Activated CD8-positive, alpha-beta memory T cell treated with anti-CD3 and anti-CD28 coated beads, Interleukin-2, amount 10 ng/mL, durations not matched to agents 7 days and 5 days (primary cell): ENCODE data around the gene FAM149B1. TPM values are rescaled to one million over a fixed set of nuclear protein-coding genes. Genes with fewer than 3 reads are reported as not detected.
"Not testable (repeated sequence)": the region's sequence is repeated elsewhere in the genome, so short reads cannot be mapped to it uniquely, and the experiment has no call there.

Experiments used
- ATAC-seq: fragments of 150-1000 bp; cut with Tn5 transposase; one replicate; pipeline ENCODE4 v1.10.0; 2021; ENCODE audit warnings: moderate library complexity
- CTCF ChIA-PET: fragments of 350-600 bp; sonication (Branson Sonifier 250); formaldehyde crosslinking; loops from one replicate; lab custom pipeline; 2021; ENCODE audit warnings: antibody characterized with exemption; lab: Charles Lee
- DNase-seq: peaks from one replicate; pipeline ENCODE4 v3.0.0-alpha.2; 2020
- H3K27ac Mint-ChIP-seq: one replicate; pipeline ENCODE4 v1.8.0; 2021; ENCODE audit warnings: mild to moderate bottlenecking, mixed read lengths
- H3K27me3 Mint-ChIP-seq: one replicate; pipeline ENCODE4 v1.8.0; 2021; ENCODE audit warnings: mixed read lengths
- H3K36me3 Mint-ChIP-seq: one replicate; pipeline ENCODE4 v1.8.0; 2021; ENCODE audit warnings: mild to moderate bottlenecking, mixed read lengths
- H3K4me1 Mint-ChIP-seq: one replicate; pipeline ENCODE4 v1.8.0; 2021; ENCODE audit warnings: mixed read lengths
- H3K4me3 Mint-ChIP-seq: one replicate; pipeline ENCODE4 v1.8.0; 2021; ENCODE audit warnings: mild to moderate bottlenecking, moderate library complexity, mixed read lengths
- H3K9me3 Mint-ChIP-seq: one replicate; pipeline ENCODE4 v1.8.0; 2022; ENCODE audit warnings: low read depth, mixed read lengths
- total RNA-seq, 2 experiments: library from RNA; stranded (reverse); gene quantifications; one replicate each; pipeline ENCODE4 v1.2.3, GENCODE V29; 2021

FAM149B1 gene
- total RNA-seq, 2 experiments from 2014 or later, result 13.4 to 14.7 TPM

DNA sequence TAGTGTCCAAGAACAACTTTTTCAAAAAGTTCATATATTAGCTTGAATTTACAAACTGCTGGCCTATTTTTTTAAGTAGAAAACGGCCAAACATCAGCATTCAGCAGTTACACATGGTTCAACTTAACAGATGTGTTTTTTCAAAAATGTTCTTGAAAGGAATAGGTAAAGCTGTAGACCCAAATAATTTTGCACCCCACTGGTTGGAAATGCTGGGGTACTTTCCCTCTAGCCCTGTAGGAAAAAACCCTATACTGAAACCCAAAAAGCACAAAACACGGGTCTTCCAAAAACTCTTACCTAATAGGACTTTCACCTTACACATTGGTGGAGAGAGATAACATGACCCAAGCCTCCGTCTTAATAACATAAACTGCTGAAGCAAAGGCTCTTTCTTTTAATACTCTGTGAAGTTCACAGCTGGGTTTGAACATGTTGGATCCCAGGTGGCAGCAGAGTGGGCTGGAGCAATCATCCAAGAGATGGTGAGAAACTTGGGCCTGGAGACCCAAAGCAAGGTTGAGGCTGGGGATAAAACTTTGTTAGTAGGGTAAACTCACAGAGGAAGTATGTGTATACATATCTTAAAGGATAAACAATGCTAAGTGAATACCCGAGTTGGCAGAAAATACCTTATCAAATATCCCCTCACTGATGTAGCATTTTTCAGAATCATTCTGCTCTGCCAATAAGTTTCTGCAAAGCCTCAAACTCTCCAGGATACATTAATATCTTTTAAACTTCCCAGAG, 79.8 kb downstream of the FAM149B1 start:
- no peak for DNase-seq
- peak overlapping the region; percentile 96 for H3K4me3 Mint-ChIP-seq
- no peaks in the 10 kb centered on the region for H3K27me3 Mint-ChIP-seq
- peaks cover 69% of the 10 kb centered on the region for H3K36me3 Mint-ChIP-seq
- no peak for ATAC-seq
- peaks cover 62% of the 10 kb centered on the region for H3K4me1 Mint-ChIP-seq
- H3K27ac Mint-ChIP-seq, result peak overlapping the region; percentile 96
- CTCF ChIA-PET, result interaction anchor here (0.9 to 2.2 kb wide), 6 partner anchors 8 to 396 kb away, joined by 3 to 12 read pairs (median 6); partner anchors contain the start of gene P4HA1
- no peaks in the 10 kb centered on the region for H3K9me3 Mint-ChIP-seq

DNA sequence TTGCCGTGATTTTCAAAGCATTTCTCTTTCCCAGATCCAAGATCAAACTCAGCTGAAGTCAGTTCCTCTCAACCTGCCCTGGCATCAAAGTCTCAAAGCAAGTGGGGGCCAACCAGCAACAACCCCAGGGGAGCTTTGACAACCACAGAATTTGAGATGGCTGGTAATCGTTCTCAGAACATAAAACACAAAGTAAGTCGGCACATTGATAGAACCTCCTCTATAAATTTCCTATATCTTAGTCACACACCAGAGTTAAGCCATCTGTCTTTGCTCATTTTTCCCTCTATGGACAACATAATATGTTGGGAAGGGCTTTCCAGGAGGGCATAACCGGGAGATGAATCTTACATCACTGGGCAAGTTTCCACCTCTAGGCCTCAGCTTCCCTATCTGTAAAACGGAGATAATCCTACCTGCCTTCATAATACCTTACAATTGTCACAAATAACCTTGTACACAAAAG, 80.4 kb downstream of the FAM149B1 start:
- no peaks in the 10 kb centered on the region for H3K27me3 Mint-ChIP-seq
- ATAC-seq, result no peak
- peak overlapping the region; percentile 96 for H3K27ac Mint-ChIP-seq
- peaks cover 59% of the 10 kb centered on the region for H3K4me1 Mint-ChIP-seq
- CTCF ChIA-PET, result no interaction called here
- H3K36me3 Mint-ChIP-seq, result peaks cover 63% of the 10 kb centered on the region
- no peaks in the 10 kb centered on the region for H3K9me3 Mint-ChIP-seq
- peak overlapping the region; percentile 96 for H3K4me3 Mint-ChIP-seq
- no peak for DNase-seq

DNA sequence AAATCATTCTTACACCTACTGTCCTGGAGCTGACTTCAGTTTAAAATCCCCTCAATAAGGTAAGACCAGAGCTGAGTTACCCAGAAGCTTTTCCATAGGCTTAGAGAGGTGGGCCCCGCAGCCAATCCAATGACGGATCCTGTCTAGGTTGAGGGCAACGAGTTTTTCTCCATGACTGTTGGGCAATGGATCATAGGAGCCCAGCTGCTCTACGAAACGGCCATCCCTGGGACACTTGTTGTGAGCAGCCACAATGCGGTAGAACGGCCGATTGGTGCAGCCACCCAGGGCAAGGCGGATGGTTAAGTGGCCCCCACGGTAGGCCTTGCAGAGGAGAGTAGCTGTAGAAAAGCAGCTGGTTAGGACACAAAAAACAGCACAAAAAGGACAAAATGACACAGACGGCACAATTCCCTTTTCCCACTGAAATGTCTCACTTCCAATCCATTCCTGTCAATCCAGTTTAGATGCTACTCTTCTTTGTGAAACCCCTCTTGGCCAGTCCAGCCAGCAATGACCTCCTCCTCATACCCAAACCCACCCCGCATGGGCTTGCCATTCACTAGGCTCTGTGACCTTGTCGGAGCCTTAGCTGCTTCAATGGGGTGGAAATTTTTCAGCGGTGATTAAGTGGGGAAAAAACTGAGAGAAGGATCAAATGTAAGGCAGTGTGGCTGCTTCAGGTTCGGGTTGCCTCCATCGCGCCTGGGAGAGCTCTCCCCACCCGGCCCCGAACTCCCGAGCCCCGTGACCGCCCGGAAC, 83.9 kb downstream of the FAM149B1 start:
- DNase-seq (peak; percentile 45), ATAC-seq (peak; percentile 78)
- no peaks in the 10 kb centered on the region for H3K27me3 Mint-ChIP-seq
- no peaks in the 10 kb centered on the region for H3K9me3 Mint-ChIP-seq
- peak overlapping the region; percentile 94 for H3K27ac Mint-ChIP-seq
- peak overlapping the region; percentile 100 for H3K4me3 Mint-ChIP-seq
- peaks cover 31% of the 10 kb centered on the region for H3K36me3 Mint-ChIP-seq
- peaks cover 41% of the 10 kb centered on the region for H3K4me1 Mint-ChIP-seq
- CTCF ChIA-PET, result interaction anchor here (0.9 to 3.5 kb wide), 6 partner anchors 9 to 392 kb away, joined by 3 to 21 read pairs (median 4); partner anchors contain the start of gene P4HA1

DNA sequence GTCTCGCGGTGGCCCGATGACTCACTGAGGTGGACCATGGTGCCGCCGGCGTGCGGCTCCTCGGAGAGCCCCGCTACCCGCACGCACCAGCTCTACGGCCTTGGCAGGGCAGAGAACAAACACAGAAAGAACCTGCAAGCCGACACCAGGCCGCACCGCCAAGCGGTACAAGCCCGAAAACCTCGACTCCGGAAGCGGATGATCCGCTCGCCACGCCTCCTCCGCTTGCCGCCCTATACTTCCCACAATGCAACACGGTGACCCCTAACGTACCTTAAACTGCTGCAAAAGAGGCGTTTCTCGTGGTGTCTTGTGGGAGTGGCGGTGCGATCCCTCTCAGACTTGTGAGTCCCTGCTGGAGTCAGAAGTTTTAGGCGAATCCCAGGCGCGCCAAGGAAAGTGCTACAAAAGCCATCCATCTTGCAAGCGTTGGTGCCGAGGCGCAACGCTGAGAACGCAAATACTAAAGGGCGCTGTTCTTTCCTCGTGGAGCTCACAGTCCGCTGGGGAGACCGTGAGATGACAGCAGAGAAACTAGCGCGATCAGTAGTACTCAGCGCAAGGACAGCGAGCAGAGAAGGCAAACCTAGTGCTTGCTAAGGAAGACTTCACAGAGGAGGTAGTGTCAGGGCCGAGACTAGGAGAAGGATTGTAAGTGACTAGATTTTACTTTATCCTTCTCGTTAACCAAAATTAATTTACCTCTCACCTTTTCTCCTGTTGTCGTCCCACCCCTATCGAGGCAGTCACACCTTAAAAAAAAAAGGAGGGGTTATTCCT, 84.7 kb downstream of the FAM149B1 start, which contains the start of gene MRPS16:
MRPS16 (minus strand) TSS at position 200 of the 780 bp plus-strand sequence; CDS start at position 38, 162 bp downstream.
- peaks cover 40% of the 10 kb centered on the region for H3K4me1 Mint-ChIP-seq
- CTCF ChIA-PET, result interaction anchor here (0.9 to 3.5 kb wide), 7 partner anchors 8 to 392 kb away, joined by 3 to 21 read pairs (median 3); partner anchors contain the start of gene P4HA1
- ATAC-seq, result peak; percentile 91

DNA sequence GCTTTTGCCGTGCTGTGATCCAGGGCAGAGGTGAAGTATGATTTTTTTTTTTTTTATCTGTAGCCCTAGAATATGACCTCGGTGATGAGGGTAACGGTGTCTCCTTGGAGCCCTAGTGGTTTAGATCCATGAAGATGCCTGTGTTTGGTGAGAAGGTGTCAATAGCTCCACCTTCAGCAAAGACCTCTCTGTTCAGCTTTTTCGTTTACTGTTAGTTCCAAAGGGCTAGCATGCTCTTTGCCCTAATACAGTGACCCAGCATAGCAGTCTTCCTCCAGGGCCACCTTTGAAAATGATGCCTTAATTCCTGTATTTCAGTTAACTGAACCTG, 85.3 kb downstream of the FAM149B1 start:
- CTCF ChIA-PET, result interaction anchor here (0.7 to 3.5 kb wide), 5 partner anchors 11 to 391 kb away, joined by 3 to 21 read pairs (median 4); partner anchors contain the start of gene P4HA1
- Mint-ChIP-seq H3K4me3 (peak overlapping the region; percentile 100), H3K4me1 (peaks cover 35% of the 10 kb centered on the region), H3K9me3 (no peaks in the 10 kb centered on the region), H3K27ac (peak overlapping the region; percentile 94), H3K36me3 (peaks cover 30% of the 10 kb centered on the region), H3K27me3 (no peaks in the 10 kb centered on the region)
- ATAC-seq (no peak), DNase-seq (no peak)

More for the DNA sequence above, 84.7 kb downstream of the FAM149B1 start, which contains the start of gene MRPS16:
- Mint-ChIP-seq H3K4me3 (peak within 1 kb of the TSS; percentile 100), H3K27me3 (no peaks in the 10 kb centered on the region), H3K9me3 (no peaks in the 10 kb centered on the region), H3K36me3 (peaks cover 31% of the 10 kb centered on the region), H3K27ac (peak within 1 kb of the TSS; percentile 94)
- DNase-seq, result peak; percentile 96

DNA sequence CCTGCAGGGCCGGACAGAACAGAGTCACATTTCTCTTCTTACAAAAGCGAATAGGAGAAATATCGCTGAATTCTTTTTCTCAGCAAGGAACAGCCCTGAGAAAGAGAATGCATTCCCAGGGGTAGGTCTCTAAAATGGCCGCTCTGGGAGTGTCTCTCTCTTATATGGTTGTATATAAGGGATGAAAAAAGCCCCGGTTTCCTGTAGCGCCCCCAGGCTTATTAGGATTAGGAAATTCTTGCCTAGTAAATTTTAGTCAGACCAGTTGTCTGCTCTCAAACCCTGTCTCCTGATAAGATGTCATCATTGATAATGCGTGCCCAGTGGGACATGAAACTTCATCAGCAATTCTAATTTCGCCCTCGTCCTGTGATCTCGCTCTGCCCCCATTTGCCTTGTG, 90.7 kb downstream of the FAM149B1 start:
- ATAC-seq, H3K27ac Mint-ChIP-seq, H3K36me3 Mint-ChIP-seq, H3K4me1 Mint-ChIP-seq, H3K4me3 Mint-ChIP-seq, CTCF ChIA-PET, H3K9me3 Mint-ChIP-seq, H3K27me3 Mint-ChIP-seq, DNase-seq: not testable (repeated sequence)

DNA sequence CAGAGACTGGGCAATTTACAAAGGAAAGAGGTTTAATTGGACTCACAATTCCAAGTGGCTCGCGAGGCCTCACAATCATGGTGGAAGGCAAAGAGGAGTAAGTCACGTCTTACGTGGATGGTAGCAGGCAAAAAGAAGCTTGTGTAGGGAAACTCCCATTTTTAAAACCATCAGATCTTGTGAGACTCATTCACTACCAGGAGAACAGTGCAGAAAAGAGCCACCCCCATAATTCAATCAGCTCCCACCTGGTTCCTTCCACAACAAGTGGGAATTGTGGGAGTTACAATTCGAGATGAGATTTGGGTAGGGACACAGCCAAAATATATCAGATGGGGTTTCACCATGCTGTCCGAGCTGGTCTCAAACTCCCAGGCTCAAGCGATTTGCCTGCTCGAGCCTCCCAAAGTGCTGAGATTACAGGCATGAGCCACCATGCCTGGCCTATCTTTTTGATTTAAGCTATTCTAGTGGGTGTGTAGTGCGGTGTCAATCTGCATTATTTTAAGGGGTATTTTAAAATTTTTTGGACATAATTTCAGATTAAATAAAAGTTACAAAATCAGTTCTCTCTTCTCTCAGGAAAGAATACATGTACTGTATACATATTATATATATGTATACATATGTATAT, 93.6 kb downstream of the FAM149B1 start:
- H3K36me3 Mint-ChIP-seq, result peaks cover 3% of the 10 kb centered on the region
- peaks cover 3% of the 10 kb centered on the region for H3K4me1 Mint-ChIP-seq
- no peak overlapping the region for H3K27ac Mint-ChIP-seq
- ATAC-seq (no peak), DNase-seq (no peak)
- no peaks in the 10 kb centered on the region for H3K27me3 Mint-ChIP-seq
- H3K4me3 Mint-ChIP-seq, result no peak overlapping the region
- CTCF ChIA-PET, result interaction anchor here (0.8 to 1.3 kb wide), 3 partner anchors 9 to 382 kb away, joined by 3 to 4 read pairs (median 3); partner anchors contain the start of gene MRPS16
- peaks cover 6% of the 10 kb centered on the region for H3K9me3 Mint-ChIP-seq

DNA sequence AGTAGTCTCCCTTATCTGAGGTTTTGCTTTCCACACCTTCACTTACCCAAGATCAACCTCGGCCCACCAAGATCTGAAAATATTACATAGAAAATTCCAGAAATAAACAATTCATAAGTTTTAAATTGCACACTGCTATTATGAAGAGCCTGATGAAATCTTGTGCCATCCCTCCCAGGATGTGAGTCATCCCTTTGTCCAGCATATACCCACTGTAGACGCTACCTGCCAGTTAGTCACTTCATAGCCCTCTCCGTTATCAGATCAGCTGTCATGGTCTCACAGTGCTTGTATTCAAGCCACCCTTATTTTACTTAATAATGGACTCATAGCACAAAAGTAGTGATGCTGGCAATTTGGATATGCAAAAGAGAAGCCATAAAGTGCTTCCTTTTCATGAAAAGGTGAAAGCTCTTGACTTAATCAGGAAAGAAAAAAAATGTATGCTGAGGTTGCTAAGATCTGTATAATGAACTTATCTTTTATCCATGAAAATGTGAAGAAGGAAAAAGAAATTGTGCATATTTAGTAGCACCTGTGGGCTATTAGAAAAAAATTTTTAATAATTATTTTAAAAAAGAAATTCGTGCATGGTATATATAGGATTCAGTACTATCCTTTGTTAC, 94.3 kb downstream of the FAM149B1 start:
- peaks cover 3% of the 10 kb centered on the region for H3K36me3 Mint-ChIP-seq
- H3K4me1 Mint-ChIP-seq, result peaks cover 3% of the 10 kb centered on the region
- H3K9me3 Mint-ChIP-seq, result peaks cover 6% of the 10 kb centered on the region
- no peak overlapping the region for H3K27ac Mint-ChIP-seq
- CTCF ChIA-PET, result interaction anchor here (0.6 to 0.8 kb wide), 2 partner anchors 10 to 192 kb away, joined by 3 read pairs; partner anchors contain the start of gene MRPS16
- no peak overlapping the region for H3K4me3 Mint-ChIP-seq
- DNase-seq (no peak), ATAC-seq (no peak)
- peaks cover 2% of the 10 kb centered on the region for H3K27me3 Mint-ChIP-seq

DNA sequence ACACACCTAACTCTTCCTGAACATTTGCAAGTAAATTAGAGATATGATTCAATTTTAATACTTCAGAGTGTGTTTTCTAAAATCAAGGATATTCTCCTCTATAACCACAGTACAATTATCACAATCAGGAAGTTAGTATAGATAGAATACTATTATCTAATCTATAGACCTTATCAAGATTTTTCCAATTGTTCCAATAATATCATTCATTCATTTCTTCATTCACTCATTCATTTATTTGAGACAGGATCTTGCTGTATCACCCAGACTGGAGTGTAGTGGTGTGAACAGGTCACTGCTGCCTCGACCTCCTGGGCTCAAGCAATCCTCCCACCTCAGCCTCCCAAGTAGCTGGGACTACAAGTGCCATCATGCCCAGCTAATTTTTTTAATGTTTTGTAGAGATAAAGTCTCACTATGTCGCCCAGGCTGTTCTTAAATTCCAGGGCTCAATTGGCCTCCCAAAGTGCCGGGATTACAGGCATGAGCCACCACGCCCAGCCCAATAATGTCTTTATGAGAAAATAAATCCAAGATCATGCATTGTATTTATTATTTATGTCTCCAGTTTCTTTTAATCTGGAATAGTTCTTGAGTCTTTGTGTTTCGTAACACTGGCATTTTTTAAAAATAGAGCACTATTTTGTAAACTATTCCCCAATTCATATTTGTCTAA, 95.1 kb downstream of the FAM149B1 start:
- CTCF ChIA-PET, result interaction anchor here (0.7 to 2.8 kb wide), 11 partner anchors 10 to 385 kb away, joined by 3 to 21 read pairs (median 4); partner anchors contain the start of gene MRPS16
- H3K4me1 Mint-ChIP-seq, result peaks cover 3% of the 10 kb centered on the region
- peaks cover 6% of the 10 kb centered on the region for H3K27me3 Mint-ChIP-seq
- ATAC-seq (no peak), DNase-seq (no peak)
- peaks cover 6% of the 10 kb centered on the region for H3K9me3 Mint-ChIP-seq
- H3K27ac Mint-ChIP-seq, result no peak overlapping the region
- peaks cover 3% of the 10 kb centered on the region for H3K36me3 Mint-ChIP-seq
- H3K4me3 Mint-ChIP-seq, result no peak overlapping the region

DNA sequence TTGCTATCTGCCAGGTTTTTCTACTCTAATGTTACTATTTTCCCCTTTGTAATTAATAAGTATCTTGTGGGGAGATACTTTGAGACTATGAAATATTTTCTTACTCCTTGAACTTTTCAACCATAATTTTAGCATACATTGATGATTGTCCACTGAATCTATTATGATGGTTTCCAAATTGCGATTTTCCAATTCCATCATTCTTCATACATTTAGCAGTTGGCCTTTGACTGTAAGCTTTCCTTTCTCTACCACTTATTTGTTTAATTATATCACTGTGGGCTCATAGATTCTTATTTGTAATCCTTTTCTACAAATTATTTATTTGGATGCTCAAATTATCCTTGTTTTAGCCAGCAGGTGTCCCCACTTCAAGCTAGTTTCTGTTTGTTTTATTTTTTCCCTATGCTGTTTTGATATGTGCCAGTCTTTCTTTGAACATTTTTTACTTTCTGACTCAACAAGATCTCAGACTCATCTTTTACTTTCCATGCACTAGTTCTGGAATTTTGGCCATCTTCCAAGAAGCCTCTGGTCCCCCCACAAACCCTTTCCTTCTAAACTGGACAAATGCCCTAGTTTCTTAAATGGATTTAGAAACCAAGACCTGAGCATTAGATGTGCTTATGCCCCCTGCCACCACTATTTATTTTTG, 95.9 kb downstream of the FAM149B1 start:
- peak; percentile 30 for ATAC-seq
- Mint-ChIP-seq H3K4me3 (no peak overlapping the region), H3K27ac (no peak overlapping the region), H3K4me1 (peaks cover 3% of the 10 kb centered on the region), H3K36me3 (peaks cover 1% of the 10 kb centered on the region), H3K27me3 (peaks cover 6% of the 10 kb centered on the region), H3K9me3 (peaks cover 5% of the 10 kb centered on the region)
- no peak for DNase-seq
- CTCF ChIA-PET, result interaction anchor here (0.6 to 2.8 kb wide), 14 partner anchors 9 to 384 kb away, joined by 3 to 21 read pairs (median 4); partner anchors contain the start of genes MRPS16 and MYOZ1

DNA sequence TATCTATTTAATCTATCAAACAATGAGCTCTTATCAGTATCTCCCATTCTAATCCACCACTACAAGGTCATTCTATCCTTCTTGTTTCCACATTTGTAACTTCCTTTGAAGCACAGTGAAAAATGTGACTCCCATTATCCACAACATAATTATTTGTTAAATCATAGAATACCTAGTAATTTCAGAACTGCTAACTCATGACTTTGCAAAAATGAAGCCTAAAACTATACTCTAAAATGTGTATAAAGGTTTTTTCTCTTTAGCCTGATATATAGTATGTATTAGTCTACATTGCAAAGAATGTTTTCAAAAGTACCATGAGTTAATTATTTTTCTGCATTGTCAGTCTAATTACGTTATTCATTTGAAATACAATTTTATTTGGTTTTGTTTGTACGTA, 96.5 kb downstream of the FAM149B1 start:
- Mint-ChIP-seq H3K4me1 (peaks cover 3% of the 10 kb centered on the region), H3K27me3 (peaks cover 6% of the 10 kb centered on the region), H3K9me3 (no peaks in the 10 kb centered on the region), H3K36me3 (no peaks in the 10 kb centered on the region), H3K4me3 (no peak overlapping the region), H3K27ac (no peak overlapping the region)
- DNase-seq (no peak), ATAC-seq (no peak)
- CTCF ChIA-PET, result interaction anchor here (0.6 to 2.8 kb wide), 11 partner anchors 8 to 380 kb away, joined by 3 to 21 read pairs (median 5); partner anchors contain the start of genes MRPS16 and MYOZ1
